HG02759 (cell line): Measurements from ENCODE around the gene ARSG.
A peak's percentile ranks its signal among the peaks of the same experiment; 100 is the strongest.

Source experiments
- ATAC-seq: cut with Tn5 transposase; IDR thresholded peaks from one replicate; pipeline ENCODE4 v1.9.1; 2021; ENCODE audit warnings: mild to moderate bottlenecking, moderate library complexity; ENCODE audit not compliant: unreplicated experiment

Gene ARSG

DNA sequence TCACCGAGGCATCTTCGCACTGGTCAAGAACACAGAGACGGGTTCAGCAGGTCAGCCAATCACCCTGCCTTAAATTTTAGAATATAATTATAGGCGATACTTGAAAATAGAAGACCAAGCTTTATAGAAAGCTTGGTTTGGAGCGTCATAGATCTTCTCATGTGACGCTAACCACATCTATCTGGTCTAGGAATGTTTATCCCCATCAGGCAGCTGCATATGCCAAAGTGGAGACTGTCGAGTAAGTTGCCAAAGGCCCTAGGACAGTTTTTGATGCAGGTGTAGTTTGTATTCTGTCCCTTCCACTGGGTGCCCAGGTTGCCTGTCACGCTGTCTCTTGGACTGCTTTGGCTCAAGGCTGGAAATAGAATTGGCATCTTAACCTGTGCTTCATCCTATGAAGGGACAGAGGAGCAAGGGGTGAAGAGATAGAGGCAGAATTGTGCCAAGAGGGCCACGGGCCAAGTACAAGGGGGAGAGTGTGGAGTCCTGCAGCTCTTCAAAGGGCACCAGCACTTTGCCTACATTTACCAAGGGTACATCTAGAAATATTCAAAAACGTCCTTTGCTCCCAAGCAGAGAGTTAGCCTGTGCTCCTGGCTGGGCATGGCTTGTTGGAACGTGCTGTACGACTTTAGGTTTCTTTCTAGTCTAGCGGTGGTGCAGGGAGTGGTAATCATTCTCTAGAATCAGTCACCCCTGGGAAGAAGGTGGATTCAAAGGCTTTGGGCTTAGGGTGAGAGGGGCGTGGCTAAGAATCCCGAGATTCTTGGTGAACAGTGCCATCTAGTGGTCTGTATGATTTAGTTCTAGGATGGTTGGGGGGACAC, 171.3 kb downstream of the ARSG start:
- ATAC-seq: peak; percentile 58

DNA sequence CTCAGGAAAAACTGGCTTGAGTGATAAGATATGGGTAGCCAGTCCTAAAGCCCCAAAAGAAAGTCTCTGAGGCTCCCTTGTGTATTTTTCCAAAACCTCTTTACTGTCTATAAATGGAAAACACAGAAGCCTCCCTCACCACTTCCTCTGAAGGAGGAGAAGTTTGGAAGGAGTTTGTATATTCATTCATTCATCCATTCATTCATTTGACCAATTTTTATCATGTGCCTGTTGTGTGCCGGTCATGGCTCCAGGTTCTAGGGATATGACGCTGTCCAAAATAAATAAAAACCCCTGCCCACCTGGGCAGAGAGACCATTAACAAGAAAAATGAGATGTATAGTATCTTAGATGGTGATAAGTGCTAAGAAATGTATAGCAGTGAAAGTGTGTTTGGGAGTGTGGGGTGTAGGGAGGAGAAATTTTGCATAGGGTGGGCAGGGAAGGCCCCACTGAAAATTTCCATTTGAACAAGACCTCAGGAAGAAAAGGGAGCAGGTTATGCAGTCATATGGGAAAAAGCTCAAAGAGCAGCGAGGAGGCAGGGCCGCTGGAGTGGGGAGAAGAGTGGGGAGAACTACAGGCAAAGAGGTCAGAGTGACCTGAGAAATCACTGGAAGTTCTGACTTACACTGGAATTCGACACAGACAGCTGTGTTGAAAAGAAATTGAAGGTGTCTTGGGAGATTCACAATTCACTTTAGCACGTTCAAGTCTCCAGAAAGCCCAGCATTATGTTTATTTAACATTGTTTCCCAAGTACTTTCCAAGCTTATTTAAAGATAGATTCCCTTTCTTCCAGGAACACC, 172.1 kb downstream of the ARSG start:
- ATAC-seq: no peak

DNA sequence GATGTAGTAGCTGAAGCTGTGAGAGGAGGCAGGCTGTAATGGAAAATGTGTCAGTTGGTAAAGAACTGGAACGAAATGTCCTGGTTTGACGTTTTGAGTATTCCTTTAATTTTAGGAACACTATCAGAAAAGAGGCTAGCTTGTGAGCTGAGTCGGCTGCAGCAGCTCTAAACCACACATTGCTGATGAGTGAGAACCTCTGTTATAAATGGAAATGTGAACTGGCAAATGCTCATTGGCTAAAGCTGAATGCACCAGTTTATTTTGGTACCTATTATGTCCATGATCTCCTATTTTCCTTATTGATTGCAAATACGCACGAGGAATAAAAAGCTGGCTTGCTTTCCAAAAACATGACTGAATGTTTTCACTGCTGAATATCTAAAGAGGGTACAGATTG, 177.0 kb downstream of the ARSG start:
- no peak for ATAC-seq

DNA sequence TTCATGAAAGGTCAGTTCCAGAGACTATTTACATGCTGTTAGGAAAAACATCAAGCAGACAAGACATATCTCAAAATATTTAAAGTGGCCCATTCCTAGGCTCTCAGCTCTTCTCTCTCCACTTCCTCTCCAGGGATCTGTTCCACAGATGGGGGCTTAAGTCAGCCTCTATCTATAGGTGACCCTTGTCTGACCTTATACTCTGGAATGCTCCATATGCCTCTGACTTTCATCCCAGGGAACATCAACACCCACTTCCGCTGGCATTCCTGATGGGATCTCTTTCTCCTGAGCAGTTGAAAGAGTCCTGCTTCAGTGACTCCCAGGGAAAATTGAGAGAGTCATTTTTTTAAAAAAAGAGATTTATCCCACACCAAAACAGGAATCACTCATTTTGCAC, 177.5 kb downstream of the ARSG start:
- ATAC-seq: no peak
